ENCODE measurements around the gene MROH7. TPM values are rescaled to one million over a fixed set of nuclear protein-coding genes. Genes with fewer than 3 reads are reported as not detected.
A peak's percentile ranks its signal among the peaks of the same experiment; 100 is the strongest.

Gene MROH7
- total and polyA plus RNA-seq, 4 donors = 2.1 to 42.3 (median 14.7) TPM

GRCh38 chr1:54640361-54640760 is 1.2 kb upstream of the MROH7 start:
- DNase-seq (no peak), ATAC-seq (ENCODE audit: low FRiP score) (no peak)
- Histone ChIP-seq H3K36me3 (ENCODE audit: control insufficient read depth in 1 of 2, insufficient read depth in 2 of 2, low read length in 1 of 2) (no peaks in the 10 kb centered on the region), H3K4me3 (ENCODE audit: low read length in 2 of 2) (no peak overlapping the region), H3K4me1 (ENCODE audit: control insufficient read depth in 1 of 2, insufficient read depth in 2 of 2, low read length in 2 of 2) (no peaks in the 10 kb centered on the region), H3K9me3 (ENCODE audit: control insufficient read depth, low read length) (peaks cover 1% of the 10 kb centered on the region), H3K27ac (ENCODE audit: low read depth in 1 of 2, low read length in 2 of 2) (no peak overlapping the region), H3K27me3 (ENCODE audit: control insufficient read depth in 1 of 2, insufficient read depth in 2 of 2, low read length in 1 of 2) (no peaks in the 10 kb centered on the region)
- WGBS, 2 donors = 73 to 76% methylated on average over 4 of the region's 4 CpGs
- intact Hi-C loops (cut with DNase I) = no loop called here

GRCh38 chr1:54643736-54644135 is 2.1 kb downstream of the MROH7 start:
- peaks cover 0 to 4% of the 10 kb centered on the region in 2 donors for H3K4me1 ChIP-seq (ENCODE audit: control insufficient read depth in 1 of 2, insufficient read depth in 2 of 2, low read length in 2 of 2)
- no peak for ATAC-seq (ENCODE audit: low FRiP score)
- H3K9me3 ChIP-seq (ENCODE audit: control insufficient read depth, low read length) = peaks cover 1% of the 10 kb centered on the region
- H3K4me3 ChIP-seq (ENCODE audit: low read length in 2 of 2) = no peak overlapping the region
- no peaks in the 10 kb centered on the region for H3K36me3 ChIP-seq (ENCODE audit: control insufficient read depth in 1 of 2, insufficient read depth in 2 of 2, low read length in 1 of 2)
- DNase-seq = no peak
- H3K27me3 ChIP-seq (ENCODE audit: control insufficient read depth in 1 of 2, insufficient read depth in 2 of 2, low read length in 1 of 2) = no peaks in the 10 kb centered on the region
- no peak overlapping the region for H3K27ac ChIP-seq (ENCODE audit: low read depth in 1 of 2, low read length in 2 of 2)
- intact Hi-C loops (cut with DNase I) = no loop called here

- H3K36me3 ChIP-seq (ENCODE audit: control insufficient read depth in 1 of 2, insufficient read depth in 2 of 2, low read length in 1 of 2) = no peaks in the 10 kb centered on the region
- peak overlapping the region; percentile 1 to 67 for H3K27ac ChIP-seq (ENCODE audit: low read depth in 1 of 2, low read length in 2 of 2)
- 3 to 7% methylated on average over 7 of the region's 7 CpGs for WGBS, 2 donors
- peaks cover 0 to 4% of the 10 kb centered on the region in 2 donors for H3K4me1 ChIP-seq (ENCODE audit: control insufficient read depth in 1 of 2, insufficient read depth in 2 of 2, low read length in 2 of 2)
- intact Hi-C loops (cut with DNase I) = loop anchor here (5.0 kb wide), 2 partner anchors 64 to 99 kb away; partner anchors contain the start of gene ACOT11 (in 1 of the 2)
- no peaks in the 10 kb centered on the region for H3K27me3 ChIP-seq (ENCODE audit: control insufficient read depth in 1 of 2, insufficient read depth in 2 of 2, low read length in 1 of 2)
- DNase-seq (peak; percentile 67 to 84), ATAC-seq (ENCODE audit: low FRiP score) (peak; percentile 79)
- peaks cover 1% of the 10 kb centered on the region for H3K9me3 ChIP-seq (ENCODE audit: control insufficient read depth, low read length)
- no peak overlapping the region for H3K4me3 ChIP-seq (ENCODE audit: low read length in 2 of 2)
These were observed 4.5 kb downstream of the MROH7 start for GRCh38 chr1:54645806-54646676.

GRCh38 chr1:54649130-54649898 is 7.7 kb downstream of the MROH7 start:
- H3K4me1 ChIP-seq (ENCODE audit: control insufficient read depth in 1 of 2, insufficient read depth in 2 of 2, low read length in 2 of 2) = peaks cover 0 to 4% of the 10 kb centered on the region in 2 donors
- H3K27ac ChIP-seq (ENCODE audit: low read depth in 1 of 2, low read length in 2 of 2) = no peak overlapping the region
- ATAC-seq (ENCODE audit: low FRiP score) (no peak), DNase-seq (no peak)
- H3K36me3 ChIP-seq (ENCODE audit: control insufficient read depth in 1 of 2, insufficient read depth in 2 of 2, low read length in 1 of 2) = no peaks in the 10 kb centered on the region
- 78 to 79% methylated on average over 5 of the region's 5 CpGs for WGBS, 2 donors
- no peak overlapping the region for H3K4me3 ChIP-seq (ENCODE audit: low read length in 2 of 2)
- H3K27me3 ChIP-seq (ENCODE audit: control insufficient read depth in 1 of 2, insufficient read depth in 2 of 2, low read length in 1 of 2) = no peaks in the 10 kb centered on the region
- no peaks in the 10 kb centered on the region for H3K9me3 ChIP-seq (ENCODE audit: control insufficient read depth, low read length)
- intact Hi-C loops (cut with DNase I) = loop anchor here (5.0 kb wide), 2 partner anchors 67 to 102 kb away; partner anchors contain the start of gene ACOT11 (in 1 of the 2)

GRCh38 chr1:54649921-54650320 is 8.3 kb downstream of the MROH7 start:
- H3K36me3 ChIP-seq (ENCODE audit: control insufficient read depth in 1 of 2, insufficient read depth in 2 of 2, low read length in 1 of 2) = no peaks in the 10 kb centered on the region
- WGBS, 2 donors = 70 to 77% methylated on average over 1 of the region's 1 CpG
- no peak for ATAC-seq (ENCODE audit: low FRiP score)
- H3K4me1 ChIP-seq (ENCODE audit: control insufficient read depth in 1 of 2, insufficient read depth in 2 of 2, low read length in 2 of 2) = peaks cover 0 to 4% of the 10 kb centered on the region in 2 donors
- H3K9me3 ChIP-seq (ENCODE audit: control insufficient read depth, low read length) = no peaks in the 10 kb centered on the region
- DNase-seq = no peak
- H3K4me3 ChIP-seq (ENCODE audit: low read length in 2 of 2) = no peak overlapping the region
- intact Hi-C loops (cut with DNase I) = loop anchor here (5.0 kb wide), 2 partner anchors 68 to 103 kb away; partner anchors contain the start of gene ACOT11 (in 1 of the 2)
- H3K27ac ChIP-seq (ENCODE audit: low read depth in 1 of 2, low read length in 2 of 2) = no peak overlapping the region
- H3K27me3 ChIP-seq (ENCODE audit: control insufficient read depth in 1 of 2, insufficient read depth in 2 of 2, low read length in 1 of 2) = no peaks in the 10 kb centered on the region

GRCh38 chr1:54650417-54650816 is 8.8 kb downstream of the MROH7 start:
- Histone ChIP-seq H3K36me3 (ENCODE audit: control insufficient read depth in 1 of 2, insufficient read depth in 2 of 2, low read length in 1 of 2) (no peaks in the 10 kb centered on the region), H3K4me3 (ENCODE audit: low read length in 2 of 2) (no peak overlapping the region), H3K4me1 (ENCODE audit: control insufficient read depth in 1 of 2, insufficient read depth in 2 of 2, low read length in 2 of 2) (peaks cover 0 to 4% of the 10 kb centered on the region in 2 donors), H3K9me3 (ENCODE audit: control insufficient read depth, low read length) (no peaks in the 10 kb centered on the region), H3K27me3 (ENCODE audit: control insufficient read depth in 1 of 2, insufficient read depth in 2 of 2, low read length in 1 of 2) (no peaks in the 10 kb centered on the region), H3K27ac (ENCODE audit: low read depth in 1 of 2, low read length in 2 of 2) (no peak overlapping the region)
- DNase-seq (no peak), ATAC-seq (ENCODE audit: low FRiP score) (no peak)
- intact Hi-C loops (cut with DNase I) = no loop called here
- WGBS, 2 donors = 88% methylated on average over 3 of the region's 3 CpGs

GRCh38 chr1:54651608-54652007 is 10.0 kb downstream of the MROH7 start:
- DNase-seq = peak in 1 of 2 donors; percentile 39
- Histone ChIP-seq H3K27me3 (ENCODE audit: control insufficient read depth in 1 of 2, insufficient read depth in 2 of 2, low read length in 1 of 2) (no peaks in the 10 kb centered on the region), H3K4me3 (ENCODE audit: low read length in 2 of 2) (no peak overlapping the region), H3K36me3 (ENCODE audit: control insufficient read depth in 1 of 2, insufficient read depth in 2 of 2, low read length in 1 of 2) (no peaks in the 10 kb centered on the region), H3K27ac (ENCODE audit: low read depth in 1 of 2, low read length in 2 of 2) (no peak overlapping the region), H3K9me3 (ENCODE audit: control insufficient read depth, low read length) (no peaks in the 10 kb centered on the region), H3K4me1 (ENCODE audit: control insufficient read depth in 1 of 2, insufficient read depth in 2 of 2, low read length in 2 of 2) (no peaks in the 10 kb centered on the region)
- intact Hi-C loops (cut with DNase I) = no loop called here
- WGBS, 2 donors = 62 to 71% methylated on average over 2 to 3 of the region's 3 CpGs
- ATAC-seq (ENCODE audit: low FRiP score) = no peak

GRCh38 chr1:54652168-54652567 is 10.6 kb downstream of the MROH7 start:
- no peaks in the 10 kb centered on the region for H3K27me3 ChIP-seq (ENCODE audit: control insufficient read depth in 1 of 2, insufficient read depth in 2 of 2, low read length in 1 of 2)
- no peaks in the 10 kb centered on the region for H3K36me3 ChIP-seq (ENCODE audit: control insufficient read depth in 1 of 2, insufficient read depth in 2 of 2, low read length in 1 of 2)
- no peaks in the 10 kb centered on the region for H3K4me1 ChIP-seq (ENCODE audit: control insufficient read depth in 1 of 2, insufficient read depth in 2 of 2, low read length in 2 of 2)
- ATAC-seq (ENCODE audit: low FRiP score) = no peak
- H3K9me3 ChIP-seq (ENCODE audit: control insufficient read depth, low read length) = no peaks in the 10 kb centered on the region
- no peak overlapping the region for H3K4me3 ChIP-seq (ENCODE audit: low read length in 2 of 2)
- DNase-seq = peak in 1 of 2 donors; percentile 7
- intact Hi-C loops (cut with DNase I) = no loop called here
- no peak overlapping the region for H3K27ac ChIP-seq (ENCODE audit: low read depth in 1 of 2, low read length in 2 of 2)
